Neural crest cell (in vitro differentiated cells): Measurements from ENCODE around the gene GRXCR2. TPM values are rescaled to one million over a fixed set of nuclear protein-coding genes. Genes with fewer than 3 reads are reported as not detected.
"Not testable (repeated sequence)": the region's sequence is repeated elsewhere in the genome, so short reads cannot be mapped to it uniquely, and the experiment has no call there.

Source experiments
- DNase-seq: peaks from one replicate; pipeline ENCODE4 v3.0.0; 2021; ENCODE audit warnings: low read depth, mixed read lengths, low spot score
- H3K27ac Mint-ChIP-seq: one replicate; pipeline ENCODE4 v1.8.0; 2021; ENCODE audit warnings: mild to moderate bottlenecking, mixed read lengths; ENCODE audit not compliant: unreplicated experiment
- H3K27me3 Mint-ChIP-seq: 2 replicates; pipeline ENCODE4 v1.8.0; 2021; ENCODE audit warnings: low read depth, mild to moderate bottlenecking, mixed read lengths
- H3K36me3 Mint-ChIP-seq: 2 replicates; pipeline ENCODE4 v1.8.0; 2021; ENCODE audit warnings: low read depth, mild to moderate bottlenecking, mixed read lengths
- H3K4me1 Mint-ChIP-seq: 2 replicates; pipeline ENCODE4 v1.8.0; 2021; ENCODE audit warnings: mixed read lengths
- H3K4me3 Mint-ChIP-seq: one replicate; pipeline ENCODE4 v1.8.0; 2021; ENCODE audit warnings: mild to moderate bottlenecking, mixed read lengths
- H3K9me3 Mint-ChIP-seq: 2 replicates; pipeline ENCODE4 v1.8.0; 2021; ENCODE audit warnings: mixed read lengths
- total RNA-seq: library from RNA; stranded (reverse); gene quantifications from 2 replicates; pipeline ENCODE4 v1.2.1, GENCODE V29; 2021
- TF ChIP-seq, protein P1 (sequence below): fragments of 200-600 bp; sonication (generic); conservative IDR thresholded peaks from 2 replicates; pipeline ENCODE4 v1.5.0; 2021; ENCODE audit warnings: antibody characterized with exemption, mild to moderate bottlenecking

GRXCR2 gene
- total RNA-seq, 1 donor from 2014 or later: not detected

DNA sequence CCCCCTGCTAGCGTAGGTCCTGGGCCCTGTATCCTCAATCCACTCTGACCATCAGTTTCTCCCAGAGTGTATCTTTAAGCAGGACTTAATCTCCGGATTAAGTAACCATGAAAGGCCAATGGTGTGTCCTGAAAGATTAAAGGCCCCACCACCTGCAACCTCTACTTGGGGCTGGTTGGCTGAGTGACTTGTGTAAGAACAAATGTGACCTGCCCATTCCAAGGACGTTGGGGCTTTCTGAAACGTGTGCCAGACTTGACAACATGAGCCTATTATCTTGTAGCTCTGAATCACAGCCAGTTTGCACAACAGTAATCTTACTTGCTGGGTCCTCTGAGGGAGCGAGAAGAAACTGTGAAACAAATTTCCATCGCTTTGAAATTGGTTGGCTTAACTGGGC is 34.5 kb downstream of the GRXCR2 start:
- Mint-ChIP-seq H3K27me3 (no peaks in the 10 kb centered on the region), H3K27ac (no peak overlapping the region), H3K4me1 (peaks cover 18% of the 10 kb centered on the region), H3K36me3 (no peaks in the 10 kb centered on the region), H3K4me3 (no peak overlapping the region), H3K9me3 (no peaks in the 10 kb centered on the region)
- TF ChIP-seq, protein P1, sequence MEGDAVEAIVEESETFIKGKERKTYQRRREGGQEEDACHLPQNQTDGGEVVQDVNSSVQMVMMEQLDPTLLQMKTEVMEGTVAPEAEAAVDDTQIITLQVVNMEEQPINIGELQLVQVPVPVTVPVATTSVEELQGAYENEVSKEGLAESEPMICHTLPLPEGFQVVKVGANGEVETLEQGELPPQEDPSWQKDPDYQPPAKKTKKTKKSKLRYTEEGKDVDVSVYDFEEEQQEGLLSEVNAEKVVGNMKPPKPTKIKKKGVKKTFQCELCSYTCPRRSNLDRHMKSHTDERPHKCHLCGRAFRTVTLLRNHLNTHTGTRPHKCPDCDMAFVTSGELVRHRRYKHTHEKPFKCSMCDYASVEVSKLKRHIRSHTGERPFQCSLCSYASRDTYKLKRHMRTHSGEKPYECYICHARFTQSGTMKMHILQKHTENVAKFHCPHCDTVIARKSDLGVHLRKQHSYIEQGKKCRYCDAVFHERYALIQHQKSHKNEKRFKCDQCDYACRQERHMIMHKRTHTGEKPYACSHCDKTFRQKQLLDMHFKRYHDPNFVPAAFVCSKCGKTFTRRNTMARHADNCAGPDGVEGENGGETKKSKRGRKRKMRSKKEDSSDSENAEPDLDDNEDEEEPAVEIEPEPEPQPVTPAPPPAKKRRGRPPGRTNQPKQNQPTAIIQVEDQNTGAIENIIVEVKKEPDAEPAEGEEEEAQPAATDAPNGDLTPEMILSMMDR: no peak
- DNase-seq: no peak

DNA sequence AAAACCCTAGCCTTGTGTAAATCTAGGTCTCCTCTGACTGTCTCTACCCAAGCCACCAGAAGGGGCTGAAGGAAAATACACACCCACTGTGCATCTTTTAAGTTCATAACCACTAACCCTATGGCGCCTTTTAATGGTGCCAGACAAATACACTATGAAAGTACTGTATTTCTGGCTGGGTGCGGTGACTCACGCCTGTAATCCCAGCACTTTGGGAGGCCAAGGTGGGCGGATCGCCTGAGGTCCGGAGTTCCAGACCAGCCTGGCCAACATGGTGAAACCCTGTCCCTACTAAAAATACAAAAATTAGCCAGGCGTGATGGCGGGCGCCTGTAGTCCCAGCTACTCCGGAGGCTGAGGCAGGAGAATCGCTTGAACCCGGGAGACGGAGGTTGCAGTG is 36.6 kb downstream of the GRXCR2 start:
- H3K4me3 Mint-ChIP-seq: peak overlapping the region; percentile 82
- H3K4me1 Mint-ChIP-seq: peaks cover 21% of the 10 kb centered on the region
- not testable (repeated sequence) for DNase-seq

DNA sequence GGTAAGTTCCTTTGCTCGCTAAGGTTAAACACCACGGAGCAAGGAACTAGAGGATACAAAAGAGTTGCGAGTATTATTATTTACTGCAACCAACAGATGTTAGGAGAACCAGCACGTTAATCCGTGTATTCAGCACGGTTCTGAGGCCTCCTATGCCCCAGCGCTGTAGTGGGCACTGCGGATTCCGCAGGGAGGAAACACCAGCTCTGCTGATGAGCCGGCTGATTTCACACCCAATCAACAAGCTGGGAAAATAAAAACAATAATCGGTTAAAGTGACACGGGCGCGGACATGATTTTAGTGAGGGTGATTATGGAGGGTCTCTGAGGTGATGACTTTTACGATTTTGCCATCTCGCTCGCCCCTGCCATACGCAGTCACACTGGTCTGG is 37.0 kb downstream of the GRXCR2 start:
- Mint-ChIP-seq H3K27ac (peak overlapping the region; percentile 9), H3K4me1 (peaks cover 21% of the 10 kb centered on the region), H3K36me3 (no peaks in the 10 kb centered on the region), H3K4me3 (peak overlapping the region; percentile 82), H3K27me3 (no peaks in the 10 kb centered on the region), H3K9me3 (no peaks in the 10 kb centered on the region)
- no peak for DNase-seq
- TF ChIP-seq, protein P1: no peak

More for the DNA sequence above, 36.6 kb downstream of the GRXCR2 start:
- H3K9me3 Mint-ChIP-seq, H3K27ac Mint-ChIP-seq, H3K36me3 Mint-ChIP-seq, H3K27me3 Mint-ChIP-seq: not testable (repeated sequence)

DNA sequence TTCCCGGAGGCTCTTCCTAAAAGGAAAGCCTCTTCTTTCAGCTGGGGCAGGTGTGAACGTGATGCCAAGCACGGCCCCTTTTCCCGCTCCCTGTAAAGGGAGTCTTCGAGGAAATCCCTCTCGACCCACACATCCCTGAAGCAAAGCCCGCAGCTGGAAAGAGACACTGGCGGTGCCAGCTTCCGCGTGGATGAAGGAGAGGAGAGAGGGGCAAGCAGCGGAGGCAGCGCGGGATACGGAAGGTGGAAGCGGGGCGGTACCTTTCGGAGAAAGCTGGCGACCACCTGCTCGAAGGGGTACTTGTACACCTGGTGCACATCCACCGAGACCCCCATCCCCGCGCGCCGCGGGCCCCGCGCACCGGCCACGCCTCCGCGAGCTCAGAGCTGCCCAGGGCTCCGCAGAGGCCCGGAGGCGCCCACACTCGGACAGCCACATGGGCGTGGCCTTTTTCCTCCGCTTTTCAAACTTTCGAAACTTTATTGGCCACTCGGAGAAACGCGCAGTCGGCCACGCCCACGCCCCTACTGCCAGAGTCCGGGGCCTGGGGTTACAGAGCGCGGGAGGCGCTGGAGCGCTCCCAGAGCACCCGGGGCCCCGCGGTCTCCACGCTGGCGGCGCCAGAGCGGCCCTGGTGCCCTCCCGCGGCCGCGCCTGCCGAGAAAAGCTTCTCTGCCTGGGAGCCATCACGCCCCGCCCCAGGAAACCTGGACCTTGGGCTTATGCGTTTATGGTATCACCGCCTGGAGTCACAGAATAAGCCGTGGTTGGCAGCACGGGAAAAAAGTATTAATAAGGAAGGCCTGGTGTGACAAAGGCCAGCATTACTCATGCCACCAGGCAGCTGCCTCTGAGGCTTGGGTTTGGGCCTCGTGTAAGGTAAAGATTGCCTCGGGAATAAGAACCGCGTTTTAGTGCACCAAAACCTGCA is 37.6 kb downstream of the GRXCR2 start, which contains the start of gene PRELID2:
Gene PRELID2 (minus strand): TSS at position 426 of the 931 bp plus-strand sequence. CDS start 91 bp downstream, at position 335.
- H3K9me3 Mint-ChIP-seq: no peaks in the 10 kb centered on the region
- peak within 1 kb of the TSS; percentile 82 for H3K4me3 Mint-ChIP-seq
- peak within 1 kb of the TSS; percentile 9 for H3K27ac Mint-ChIP-seq
- no peaks in the 10 kb centered on the region for H3K27me3 Mint-ChIP-seq
- TF ChIP-seq, protein P1: no peak
- DNase-seq: peak; percentile 86
- H3K4me1 Mint-ChIP-seq: peaks cover 21% of the 10 kb centered on the region
- no peaks in the 10 kb centered on the region for H3K36me3 Mint-ChIP-seq

DNA sequence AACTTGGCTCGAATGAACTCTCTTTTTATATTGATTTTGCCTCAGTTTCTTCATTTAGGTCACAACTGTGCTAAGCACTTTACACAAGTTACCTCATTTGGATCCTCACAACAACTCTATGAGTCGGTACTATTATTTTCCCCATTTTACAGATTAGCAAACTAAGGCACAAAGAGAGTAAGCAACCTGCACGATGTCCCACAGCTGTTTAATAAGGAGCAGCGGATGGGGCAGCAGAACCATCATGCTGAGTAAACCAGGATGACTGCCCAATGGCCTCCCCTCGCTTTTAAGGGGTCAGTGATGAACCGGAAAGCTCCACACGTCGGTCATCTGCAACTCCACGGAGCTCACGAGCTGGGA is 38.3 kb downstream of the GRXCR2 start:
- Mint-ChIP-seq H3K36me3 (no peaks in the 10 kb centered on the region), H3K4me3 (peak overlapping the region; percentile 82), H3K4me1 (peaks cover 21% of the 10 kb centered on the region), H3K27ac (no peak overlapping the region), H3K27me3 (no peaks in the 10 kb centered on the region), H3K9me3 (no peaks in the 10 kb centered on the region)
- no peak for DNase-seq
- TF ChIP-seq, protein P1: no peak

DNA sequence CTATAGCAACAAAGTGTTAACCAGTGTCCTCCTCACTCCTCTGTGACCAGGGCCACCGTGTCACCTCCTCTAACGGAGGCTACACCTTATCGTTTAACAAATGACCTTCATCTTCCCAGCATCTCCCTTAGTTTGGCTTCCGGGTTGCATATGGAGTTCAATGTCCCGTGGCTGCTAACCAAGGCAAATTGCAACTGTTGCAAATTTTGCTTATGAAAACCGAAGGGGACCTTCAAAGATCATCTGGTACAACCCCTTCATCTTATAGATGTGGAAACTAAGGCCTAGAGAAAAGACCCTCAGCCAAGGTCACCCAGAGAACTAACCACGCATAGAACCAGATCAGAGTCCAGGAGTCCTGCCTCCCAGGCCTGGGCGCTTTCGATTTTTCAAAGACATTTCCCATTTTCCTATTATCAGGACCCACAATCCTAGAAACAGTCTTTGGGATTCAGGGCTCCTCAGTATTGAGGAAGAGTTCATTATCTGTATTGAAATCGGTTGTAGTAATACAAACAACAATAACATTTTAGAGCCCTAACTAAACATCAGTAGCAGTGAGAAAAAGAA is 39.1 kb downstream of the GRXCR2 start:
- Mint-ChIP-seq H3K27ac (no peak overlapping the region), H3K4me1 (peaks cover 21% of the 10 kb centered on the region), H3K4me3 (peak overlapping the region; percentile 82), H3K9me3 (no peaks in the 10 kb centered on the region), H3K27me3 (no peaks in the 10 kb centered on the region), H3K36me3 (no peaks in the 10 kb centered on the region)
- DNase-seq: no peak
- TF ChIP-seq, protein P1: no peak
